ENCODE measurements around the gene FADS1.

Gene FADS1

GRCh38 chr11:61764606-61765260, 52.1 kb downstream of the FADS1 start:
- DNase-seq (ENCODE audit: insufficient read length, low spot score) (no peak), FAIRE-seq (no peak)

- FAIRE-seq = no peak
Measured at GRCh38 chr11:61763930-61764605, 52.7 kb downstream of the FADS1 start.

GRCh38 chr11:61762798-61763197, 54.0 kb downstream of the FADS1 start:
- no peak for FAIRE-seq

More at GRCh38 chr11:61763930-61764605, 52.7 kb downstream of the FADS1 start:
- no peak for DNase-seq (ENCODE audit: insufficient read length, low spot score)

GRCh38 chr11:61762223-61762615, 54.6 kb downstream of the FADS1 start:
- DNase-seq (ENCODE audit: insufficient read length, low spot score) (no peak), FAIRE-seq (no peak)

More at GRCh38 chr11:61762798-61763197, 54.0 kb downstream of the FADS1 start:
- DNase-seq (ENCODE audit: insufficient read length, low spot score) = no peak

GRCh38 chr11:61761440-61762222, 55.2 kb downstream of the FADS1 start:
- no peak for DNase-seq (ENCODE audit: insufficient read length, low spot score)
- FAIRE-seq = no peak

GRCh38 chr11:61760946-61761345, 55.9 kb downstream of the FADS1 start:
- FAIRE-seq (no peak), DNase-seq (ENCODE audit: insufficient read length, low spot score) (no peak)

GRCh38 chr11:61757213-61757862, 59.5 kb downstream of the FADS1 start:
- DNase-seq (ENCODE audit: insufficient read length, low spot score) (no peak), FAIRE-seq (no peak)

- DNase-seq (ENCODE audit: insufficient read length, low spot score) (peak; percentile 68), FAIRE-seq (no peak)
Measured at GRCh38 chr11:61756452-61757212, 60.2 kb downstream of the FADS1 start.

- DNase-seq (ENCODE audit: insufficient read length, low spot score) = no peak
- no peak for FAIRE-seq
Measured at GRCh38 chr11:61756147-61756451, 60.7 kb downstream of the FADS1 start.

- FAIRE-seq (no peak), DNase-seq (ENCODE audit: insufficient read length, low spot score) (no peak)
Measured at GRCh38 chr11:61754534-61755482, 62.0 kb downstream of the FADS1 start.

- DNase-seq (ENCODE audit: insufficient read length, low spot score) (no peak), FAIRE-seq (no peak)
Measured at GRCh38 chr11:61753672-61754071, 63.1 kb downstream of the FADS1 start.

GRCh38 chr11:61752925-61753521, 63.8 kb downstream of the FADS1 start:
- no peak for FAIRE-seq
- DNase-seq (ENCODE audit: insufficient read length, low spot score) = no peak

- DNase-seq (ENCODE audit: insufficient read length, low spot score) = peak; percentile 67
Measured at GRCh38 chr11:61752117-61752924, 64.5 kb downstream of the FADS1 start, which contains the start of gene MYRF. MYRF (plus strand) TSS chr11:61752636; CDS start chr11:61752745, 109 bp downstream.

GRCh38 chr11:61751384-61751783, 65.4 kb downstream of the FADS1 start:
- FAIRE-seq (no peak), DNase-seq (ENCODE audit: insufficient read length, low spot score) (no peak)

More at GRCh38 chr11:61752117-61752924, 64.5 kb downstream of the FADS1 start, which contains the start of gene MYRF:
- FAIRE-seq = no peak

- no peak for DNase-seq (ENCODE audit: insufficient read length, low spot score)
- FAIRE-seq = no peak
Measured at GRCh38 chr11:61750631-61751273, 66.1 kb downstream of the FADS1 start.
